ENCODE measurements around the gene ANG. TPM values are rescaled to one million over a fixed set of nuclear protein-coding genes. Genes with fewer than 3 reads are reported as not detected.

ANG gene
- total and polyA plus RNA-seq, 9 of the 15 experiments (the other 6 are each of a cell fraction or from before 2014, with no cell fraction given): 0.21 to 0.73 (median 0.34) TPM; not detected in 4

- in situ Hi-C loops (cut with MboI) (no loop called here), intact Hi-C loops (cut with micrococcal nuclease) (no loop called here)
- Histone ChIP-seq H3K4me2 (ENCODE audit: insufficient read depth, low read length) (no peak overlapping the region), H3K27ac (ENCODE audit: extremely low read depth, low read depth, low read length) (no peak overlapping the region), H3K9ac (ENCODE audit: insufficient read depth in 1 of 2, low read depth in 2 of 2, low read length in 2 of 2) (no peak overlapping the region), H3K36me3 (ENCODE audit: control insufficient read depth, insufficient read depth, low read length) (no peaks in the 10 kb centered on the region), H2AFZ (ENCODE audit: low read depth, low read length) (no peak overlapping the region), H3K9me1 (ENCODE audit: control insufficient read depth, insufficient read depth, low read length) (no peaks in the 10 kb centered on the region), H3K9me3 (replicated peaks; ENCODE audit: control insufficient read depth, insufficient read depth, low read depth, low read length) (no peaks in the 10 kb centered on the region), H4K20me1 (replicated peaks; ENCODE audit: control insufficient read depth, insufficient read depth, low read length) (no peaks in the 10 kb centered on the region), H3K4me3 (no peak overlapping the region), H3K79me2 (ENCODE audit: control insufficient read depth, insufficient read depth, low read length) (no peaks in the 10 kb centered on the region), H3K27me3 (ENCODE audit: control insufficient read depth in 2 of 2, insufficient read depth in 2 of 2, low read length in 2 of 2) (peaks cover 3 to 5% of the 10 kb centered on the region in 2 experiments; a peak in 2 of 5 replicates), H3K4me1 (replicated peaks in 1 of 2; ENCODE audit: control insufficient read depth in 2 of 2, insufficient read depth in 2 of 2, low read length in 2 of 2) (peaks cover 0 to 3% of the 10 kb centered on the region in 2 experiments; a peak in 2 of 5 replicates)
- no peak for DNase-seq (ENCODE audit: extremely low read depth in 1 of 4, low spot score in 3 of 4)
- no TSS peak for BruUV-seq (replicated peaks)
- no peak for ATAC-seq
- WGBS (ENCODE audit: insufficient coverage, low coverage, missing lambda C conversion rate): 0% methylated on average over 4 of the region's 4 CpGs
- no peak for TF ChIP-seq ZNF124 (CRISPR knock-in tag; IDR thresholded peaks at IDR 0.05)
- TF ChIP-seq FOXP1 (CRISPR knock-in tag; IDR thresholded peaks at IDR 0.05): no peak
- TF ChIP-seq ARHGAP35 (IDR thresholded peaks at IDR 0.05; ENCODE audit: partially characterized antibody): no peak
- no peak for TF ChIP-seq ZNF232 (CRISPR knock-in tag; IDR thresholded peaks at IDR 0.05)
- TF ChIP-seq TAF9B (IDR thresholded peaks at IDR 0.05; ENCODE audit: partially characterized antibody): no peak
- TF ChIP-seq ZNF431 (CRISPR knock-in tag; IDR thresholded peaks at IDR 0.05): no peak
- no peak for TF ChIP-seq ZNF512 (tag; IDR thresholded peaks at IDR 0.05)
- TF ChIP-seq MTA3 (IDR thresholded peaks at IDR 0.05; ENCODE audit: borderline replicate concordance): no peak
- no peak for TF ChIP-seq BCL6 (CRISPR knock-in tag; IDR thresholded peaks at IDR 0.05)
- TF ChIP-seq MCM2 (IDR thresholded peaks at IDR 0.05; ENCODE audit: low read depth): no peak
- TF ChIP-seq CTCF (IDR thresholded peaks at IDR 0.05 in 2 of 3, conservative IDR thresholded peaks at IDR 0.05 in 1 of 3; ENCODE audit: insufficient read depth in 2 of 3, low read depth in 1 of 3, low read length in 3 of 3): no peak
- no peak for TF ChIP-seq ESRRB (CRISPR knock-in tag; IDR thresholded peaks at IDR 0.05; ENCODE audit: borderline replicate concordance)
- no peak for TF ChIP-seq RNF219 (CRISPR knock-in tag; IDR thresholded peaks at IDR 0.05)
- no peak for TF ChIP-seq BDP1 (IDR thresholded peaks at IDR 0.05; ENCODE audit: insufficient read depth, insufficient read length)
- no peak for TF ChIP-seq ZNF174 (CRISPR knock-in tag; IDR thresholded peaks at IDR 0.05)
- no peak for TF ChIP-seq ZNF511 (CRISPR knock-in tag; IDR thresholded peaks at IDR 0.05)
- CTCF ChIA-PET (ENCODE audit: low intra/inter-chr PET ratio): no interaction called here
- FAIRE-seq: no peak
- POLR2A ChIA-PET: interaction anchor here (0.9 kb wide), 1 partner anchor 76 kb away, joined by 3 read pairs; no protein-coding TSS in a partner anchor
Observed at GRCh38 chr14:20734430-20734806, 45.9 kb downstream of the ANG start.
